LNCAP (cell line): ENCODE results near the gene RABGAP1L.
A peak's percentile ranks its signal among the peaks of the same experiment; 100 is the strongest.

ENCODE experiments used
- TF ChIP-seq, protein P1 (sequence below): fragments of 450-650 bp; IDR thresholded peaks from 2 replicates; pipeline ENCODE4 v1.5.1; 2017; ENCODE audit warnings: mild to moderate bottlenecking

The RABGAP1L gene

DNA sequence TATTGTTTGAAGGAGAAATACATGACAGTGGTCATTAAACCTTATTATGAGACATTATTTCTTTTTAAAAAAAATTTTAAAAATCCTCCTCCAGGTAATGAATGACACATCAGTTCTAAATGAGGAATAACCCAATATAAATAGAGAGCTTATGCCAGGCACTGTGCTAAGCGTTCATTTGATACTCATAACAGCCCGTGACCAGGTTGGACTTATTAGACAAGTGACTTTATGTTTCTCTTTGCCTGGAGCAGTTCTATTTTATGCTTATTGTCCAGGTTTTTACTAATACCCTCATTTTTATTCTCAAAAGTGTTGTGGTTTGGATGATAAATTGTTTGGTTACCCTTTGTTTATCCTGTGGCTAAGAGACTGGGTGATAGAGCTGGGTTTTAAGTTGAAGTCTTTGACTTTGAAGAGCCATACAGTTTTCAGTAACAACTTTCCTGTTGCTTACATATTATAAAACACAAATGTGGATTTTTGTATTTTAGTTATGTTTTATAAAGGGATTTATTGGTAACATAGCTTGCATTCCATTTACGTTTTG is 84.2 kb downstream of the RABGAP1L start:
- TF ChIP-seq, protein P1, sequence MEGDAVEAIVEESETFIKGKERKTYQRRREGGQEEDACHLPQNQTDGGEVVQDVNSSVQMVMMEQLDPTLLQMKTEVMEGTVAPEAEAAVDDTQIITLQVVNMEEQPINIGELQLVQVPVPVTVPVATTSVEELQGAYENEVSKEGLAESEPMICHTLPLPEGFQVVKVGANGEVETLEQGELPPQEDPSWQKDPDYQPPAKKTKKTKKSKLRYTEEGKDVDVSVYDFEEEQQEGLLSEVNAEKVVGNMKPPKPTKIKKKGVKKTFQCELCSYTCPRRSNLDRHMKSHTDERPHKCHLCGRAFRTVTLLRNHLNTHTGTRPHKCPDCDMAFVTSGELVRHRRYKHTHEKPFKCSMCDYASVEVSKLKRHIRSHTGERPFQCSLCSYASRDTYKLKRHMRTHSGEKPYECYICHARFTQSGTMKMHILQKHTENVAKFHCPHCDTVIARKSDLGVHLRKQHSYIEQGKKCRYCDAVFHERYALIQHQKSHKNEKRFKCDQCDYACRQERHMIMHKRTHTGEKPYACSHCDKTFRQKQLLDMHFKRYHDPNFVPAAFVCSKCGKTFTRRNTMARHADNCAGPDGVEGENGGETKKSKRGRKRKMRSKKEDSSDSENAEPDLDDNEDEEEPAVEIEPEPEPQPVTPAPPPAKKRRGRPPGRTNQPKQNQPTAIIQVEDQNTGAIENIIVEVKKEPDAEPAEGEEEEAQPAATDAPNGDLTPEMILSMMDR: no peak

DNA sequence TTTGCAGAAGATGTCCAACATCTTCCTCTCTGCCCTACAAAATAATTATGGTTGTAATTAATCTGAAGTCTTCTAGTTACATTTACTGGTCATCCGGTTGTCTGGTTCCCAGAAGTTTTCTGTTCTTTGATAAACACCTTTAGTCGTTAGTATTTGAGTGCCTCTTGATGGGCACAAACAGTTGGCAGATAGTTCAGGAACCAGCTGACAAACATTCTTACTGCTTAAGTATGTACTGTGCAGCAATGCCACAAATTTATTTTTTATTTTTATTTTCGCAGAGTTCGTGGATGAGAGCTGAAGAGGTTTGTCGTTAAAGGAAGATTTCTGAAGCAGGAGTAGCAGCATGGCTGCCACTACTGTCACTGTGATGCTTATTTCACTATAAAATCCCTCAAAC is 84.7 kb downstream of the RABGAP1L start:
- TF ChIP-seq, protein P1: no peak

DNA sequence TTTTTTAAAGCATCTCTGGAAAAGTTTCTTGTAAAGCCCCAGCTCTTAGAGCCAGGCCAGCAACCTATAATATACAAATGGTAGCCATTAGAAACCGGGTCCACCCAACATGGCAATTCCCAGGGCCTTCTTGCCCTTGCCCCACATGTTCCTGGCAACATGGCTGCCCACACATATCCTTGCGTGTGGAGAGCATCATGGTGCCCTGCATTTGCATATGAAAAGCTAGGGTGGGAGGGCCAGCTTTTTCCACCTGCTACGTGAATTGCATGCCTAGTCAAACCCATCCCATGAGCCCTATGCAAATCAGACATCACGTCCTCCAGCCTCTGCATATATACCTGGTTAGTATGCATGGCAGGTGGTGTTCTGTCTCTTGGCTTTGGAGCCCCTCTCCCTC is 88.2 kb downstream of the RABGAP1L start:
- TF ChIP-seq, protein P1: no peak

DNA sequence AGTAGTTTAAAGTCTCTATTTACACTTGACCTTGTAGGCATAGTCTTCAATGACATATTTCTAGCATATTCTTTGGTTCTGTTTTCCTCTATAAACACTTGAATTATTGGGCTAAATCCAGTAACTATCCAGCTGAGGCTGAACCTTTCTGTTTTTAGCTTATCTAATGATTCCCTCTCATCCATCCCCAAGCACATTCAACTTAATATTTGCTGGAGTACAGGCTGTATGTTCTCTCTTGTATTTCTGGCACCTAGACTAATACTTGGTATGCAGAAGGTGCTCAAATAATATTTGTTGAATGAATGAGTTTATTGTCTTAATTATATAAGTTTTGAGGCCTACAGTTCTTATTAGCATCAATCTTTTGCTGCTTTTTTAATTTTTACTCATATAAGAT is 88.7 kb downstream of the RABGAP1L start:
- TF ChIP-seq, protein P1: no peak

DNA sequence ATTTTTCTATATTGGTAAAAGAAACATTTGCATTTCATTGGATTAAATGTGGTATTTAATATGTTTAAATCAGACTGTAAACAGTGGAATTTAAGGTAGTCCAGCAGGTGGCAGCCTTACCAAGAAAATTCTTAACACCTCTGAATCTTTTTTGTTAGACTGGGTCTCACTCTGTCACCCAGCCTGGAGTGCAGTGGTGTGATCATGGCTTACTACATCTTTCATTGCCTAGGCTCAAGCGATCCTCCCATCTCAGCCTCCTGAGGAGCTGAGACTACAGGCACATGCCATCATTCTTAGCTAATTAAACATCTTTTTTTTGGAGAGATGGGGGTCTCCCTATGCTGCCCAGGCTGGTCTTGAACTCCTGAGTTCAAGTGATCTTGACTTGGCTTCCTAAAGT is 98.8 kb downstream of the RABGAP1L start:
- TF ChIP-seq, protein P1: peak; percentile 77

DNA sequence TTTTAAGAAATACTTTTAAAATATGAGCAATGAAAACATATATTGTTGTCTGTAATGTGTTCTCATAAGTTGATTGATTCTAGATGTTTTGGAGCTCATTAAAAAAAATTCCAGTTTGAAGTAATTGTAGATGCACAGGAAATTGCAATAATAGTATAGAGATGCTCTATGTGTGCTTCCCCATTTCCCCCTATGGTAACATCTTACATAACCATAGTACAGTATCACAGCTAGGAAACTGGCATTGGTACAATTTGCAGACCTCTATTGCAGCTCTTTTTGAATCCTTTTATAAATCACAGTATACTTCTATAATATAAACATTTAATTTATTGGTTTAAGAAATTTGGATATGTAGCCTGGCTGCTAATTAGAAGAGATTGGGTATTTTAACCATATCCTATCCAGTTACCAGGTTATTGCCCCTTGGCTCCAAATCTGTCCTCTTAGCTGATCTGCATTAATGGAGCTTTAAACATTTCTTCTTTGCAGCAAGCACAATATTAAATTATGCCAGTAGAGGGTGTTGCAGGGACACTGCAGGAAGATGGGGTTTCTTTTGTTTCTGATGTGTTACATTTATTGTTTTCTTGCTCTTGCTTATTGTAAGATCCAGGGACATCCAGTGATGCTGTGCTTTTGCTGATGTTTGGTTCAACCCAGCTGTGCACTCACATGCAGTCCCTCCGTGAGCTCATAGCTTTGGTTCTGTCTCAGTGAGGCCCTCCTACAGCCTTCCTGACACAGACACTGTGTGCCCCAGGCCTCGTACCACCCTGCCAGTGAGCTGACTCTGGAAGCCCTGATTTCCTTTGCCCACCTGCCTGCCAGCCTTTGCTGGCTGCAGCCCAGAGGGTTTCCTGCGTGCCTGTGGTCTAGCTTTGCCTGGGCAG is 103.3 kb downstream of the RABGAP1L start:
- TF ChIP-seq, protein P1: peak; percentile 91

DNA sequence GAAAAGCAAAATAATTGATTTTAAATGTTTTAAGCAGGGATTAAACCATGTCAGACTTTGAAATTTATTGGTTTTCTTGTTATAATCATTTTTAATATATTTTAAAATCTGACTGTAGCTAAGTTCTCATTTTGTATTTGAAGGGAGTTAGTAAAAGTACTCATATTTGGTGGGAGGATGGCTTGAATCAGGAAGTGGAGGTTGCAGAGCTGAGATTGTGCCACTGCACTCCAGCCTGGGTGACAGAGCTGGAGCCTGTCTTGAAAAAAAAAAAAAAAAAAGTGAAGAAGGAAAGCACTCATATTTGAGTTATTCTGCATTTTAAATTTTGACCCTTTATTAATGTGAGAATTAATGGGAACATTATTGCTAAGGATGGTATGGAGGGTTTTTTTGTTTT is 106.0 kb downstream of the RABGAP1L start:
- TF ChIP-seq, protein P1: no peak
